Loucy (cell line): Measurements from ENCODE around the gene RPL27.

Experiments used
- CTCF ChIP-seq: fragments of 200-600 bp; sonication (generic); conservative IDR thresholded peaks from 2 replicates; pipeline ENCODE4 v1.5.1; 2014; ENCODE audit warnings: mild to moderate bottlenecking, antibody characterized with exemption, low read length
- EZH2phosphoT487 ChIP-seq: fragments of 200-600 bp; IDR thresholded peaks from 2 replicates; pipeline ENCODE4 v1.6.1; 2018; ENCODE audit warnings: antibody characterized with exemption, mild to moderate bottlenecking, moderate library complexity, borderline replicate concordance

GRCh38 chr17:42967925-42968324 is 30.3 kb upstream of the RPL27 start:
- TF ChIP-seq CTCF: no peak
- TF ChIP-seq EZH2phosphoT487: no peak
